Erythroblast (primary cell): ENCODE results near the gene CCDC6.

ENCODE experiments used
- GATA1 ChIP-seq: IDR thresholded peaks from 2 replicates; pipeline ENCODE4 v1.6.1; 2011; ENCODE audit warnings: low read depth, mild to moderate bottlenecking, control low read depth, low read length, moderate library complexity
- POLR2A ChIP-seq: IDR thresholded peaks from 2 replicates; pipeline ENCODE4 v1.6.1; 2011; ENCODE audit warnings: mild to moderate bottlenecking, low read length

- TF ChIP-seq POLR2A (no peak), GATA1 (no peak)
Measured at GRCh38 chr10:59857921-59858320, 48.4 kb downstream of the CCDC6 start.
